Naive thymus-derived CD8-positive, alpha-beta T cell (primary cell): ENCODE data around the gene FBXL17. TPM values are rescaled to one million over a fixed set of nuclear protein-coding genes. Genes with fewer than 3 reads are reported as not detected.
A peak's percentile ranks its signal among the peaks of the same experiment; 100 is the strongest.

Source experiments
- ATAC-seq, 2 donors: fragments of 150-1000 bp; cut with Tn5 transposase in 1 of 2; sonication (Bioruptor Pico), chemical (Tn5 transposase) in 1 of 2; 1 replicate in 1 of 2; 2 replicates in 1 of 2; pipeline ENCODE4 v1.10.0; 2021; ENCODE audit warnings: mild to moderate bottlenecking in 2 of 2, moderate library complexity in 2 of 2
- POLR2A ChIA-PET: fragments of 350-600 bp; sonication (Branson Sonifier 250); formaldehyde crosslinking; loops from one replicate; lab custom pipeline; 2021; ENCODE audit warnings: antibody characterized with exemption; lab: Charles Lee
- DNase-seq, 10 donors: peaks; one replicate each; pipeline versions ENCODE4 v3.0.0 to v3.0.0-alpha.2; 2020 to 2022
- H3K27ac Mint-ChIP-seq, 10 donors: one replicate each; pipeline ENCODE4 v1.8.0; 2020 to 2022; ENCODE audit warnings: mild to moderate bottlenecking in 10 of 10, mixed read lengths in 10 of 10, moderate library complexity in 4 of 10, inconsistent platforms in 1 of 10
- H3K27me3 Mint-ChIP-seq, 5 donors: one replicate each; pipeline ENCODE4 v1.8.0; 2021 to 2022; ENCODE audit warnings: mixed read lengths in 5 of 5
- H3K36me3 Mint-ChIP-seq, 3 donors: one replicate each; pipeline ENCODE4 v1.8.0; 2020 to 2022; ENCODE audit warnings: mixed read lengths in 3 of 3, mild to moderate bottlenecking in 2 of 3, inconsistent platforms in 1 of 3
- H3K4me1 Mint-ChIP-seq, 4 donors: one replicate each; pipeline ENCODE4 v1.8.0; 2021 to 2022; ENCODE audit warnings: mixed read lengths in 4 of 4
- H3K4me3 Mint-ChIP-seq, 10 donors: one replicate each; pipeline ENCODE4 v1.8.0; 2020 to 2022; ENCODE audit warnings: mild to moderate bottlenecking in 10 of 10, mixed read lengths in 10 of 10, moderate library complexity in 6 of 10, inconsistent platforms in 1 of 10
- H3K9me3 Mint-ChIP-seq, 9 donors: one replicate each; pipeline ENCODE4 v1.8.0; 2020 to 2022; ENCODE audit warnings: mixed read lengths in 9 of 9, mild to moderate bottlenecking in 3 of 9, inconsistent platforms in 1 of 9, moderate library complexity in 1 of 9
- polyA plus RNA-seq, 3 donors: library from polyadenylated mRNA; unstranded; fragments of 300-500 nt; fragmentation: Illumina TruSeq; gene quantifications; one replicate each; pipeline ENCODE4 v1.2.3, GENCODE V29; 2021
- total RNA-seq, 8 experiments: library from RNA in 2 of 8; stranded (reverse) in 2 of 8; gene quantifications; one replicate each; pipeline ENCODE4 v1.2.3 and lab custom pipeline; 2021 to 2026

Gene FBXL17
- total and polyA plus RNA-seq, 5 experiments from 2014 or later, result 4.6 to 25.1 (median 5.0) TPM

DNA sequence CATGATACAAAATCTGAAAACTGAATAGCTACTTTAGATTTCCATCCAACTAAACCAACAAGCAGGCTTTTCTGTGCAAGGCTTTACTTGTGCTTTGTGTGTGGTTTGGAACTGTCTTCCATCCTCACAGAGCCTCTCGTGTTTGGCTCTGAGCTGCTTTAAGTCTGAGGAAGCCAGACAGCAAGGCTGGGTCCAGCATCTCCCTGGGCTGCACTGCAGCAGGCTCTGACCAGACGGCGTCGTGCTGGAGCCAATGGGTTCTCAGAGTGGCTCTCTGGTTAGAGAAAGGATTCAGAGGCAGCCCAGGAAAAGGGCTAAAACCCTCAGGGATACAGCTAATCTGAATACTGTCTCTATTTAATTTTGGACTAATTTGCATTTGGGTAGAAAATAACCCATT is 503.2 kb downstream of the FBXL17 start:
- POLR2A ChIA-PET, result no interaction called here
- no peaks in the 10 kb centered on the region for H3K9me3 Mint-ChIP-seq
- DNase-seq, result no peak
- H3K27me3 Mint-ChIP-seq, result no peaks in the 10 kb centered on the region
- no peak overlapping the region for H3K27ac Mint-ChIP-seq
- H3K4me1 Mint-ChIP-seq, result peaks cover 0 to 4% (median 0%) of the 10 kb centered on the region in 4 donors
- no peak overlapping the region for H3K4me3 Mint-ChIP-seq
- no peak for ATAC-seq
- peaks cover 5 to 35% (median 34%) of the 10 kb centered on the region in 3 donors for H3K36me3 Mint-ChIP-seq

DNA sequence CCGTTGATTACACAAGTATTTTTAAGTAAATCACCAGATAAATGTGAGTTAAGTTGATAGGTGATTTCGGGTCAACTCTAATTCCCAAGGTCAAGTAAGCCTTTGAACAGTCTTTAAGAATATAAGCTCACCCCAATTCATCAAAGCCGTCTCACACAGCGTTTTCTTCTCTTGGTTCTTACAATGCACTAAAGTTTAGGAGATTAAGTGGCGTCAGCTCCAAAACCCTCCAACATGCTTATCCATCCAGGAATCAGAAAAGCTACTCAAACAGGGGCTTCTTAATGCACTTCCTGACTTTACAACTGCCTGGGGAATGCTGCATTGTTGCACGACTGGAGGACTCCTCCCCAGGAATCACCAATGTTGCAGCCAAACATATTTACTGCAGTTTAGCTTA is 505.0 kb downstream of the FBXL17 start:
- peaks cover 11 to 33% (median 28%) of the 10 kb centered on the region in 3 donors for H3K36me3 Mint-ChIP-seq
- no peak overlapping the region for H3K4me3 Mint-ChIP-seq
- POLR2A ChIA-PET, result no interaction called here
- H3K27me3 Mint-ChIP-seq, result no peaks in the 10 kb centered on the region
- no peak for ATAC-seq
- DNase-seq, result no peak
- H3K4me1 Mint-ChIP-seq, result peaks cover 0 to 7% (median 0%) of the 10 kb centered on the region in 4 donors
- no peak overlapping the region for H3K27ac Mint-ChIP-seq
- no peaks in the 10 kb centered on the region for H3K9me3 Mint-ChIP-seq

DNA sequence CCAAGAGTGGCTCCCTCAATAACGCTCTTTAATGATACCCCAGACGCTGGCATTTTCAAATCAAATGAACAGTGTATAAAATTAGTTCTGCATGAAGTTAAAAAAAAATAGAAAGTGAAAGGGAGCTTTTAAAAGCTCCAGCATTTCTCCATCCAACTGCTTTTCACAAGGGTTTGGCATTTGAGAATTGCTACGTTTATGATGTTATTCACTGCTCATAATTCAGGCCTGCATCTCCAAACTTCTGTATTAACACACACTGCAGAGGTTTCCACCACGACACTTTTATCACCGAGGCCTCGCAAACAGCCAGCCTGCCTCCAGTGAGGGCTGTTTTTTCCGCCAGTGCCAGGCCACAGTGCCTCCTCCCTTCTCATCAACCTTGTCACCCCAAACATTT is 505.6 kb downstream of the FBXL17 start:
- H3K36me3 Mint-ChIP-seq, result peaks cover 11 to 31% (median 27%) of the 10 kb centered on the region in 3 donors
- H3K4me3 Mint-ChIP-seq, result no peak overlapping the region
- DNase-seq (no peak), ATAC-seq (no peak)
- peaks cover 0 to 7% (median 0%) of the 10 kb centered on the region in 4 donors for H3K4me1 Mint-ChIP-seq
- peak overlapping the region in 1 of 10 donors; percentile 9 for H3K27ac Mint-ChIP-seq
- no peaks in the 10 kb centered on the region for H3K27me3 Mint-ChIP-seq
- POLR2A ChIA-PET, result no interaction called here
- no peaks in the 10 kb centered on the region for H3K9me3 Mint-ChIP-seq

- ATAC-seq (no peak), DNase-seq (no peak)
- Mint-ChIP-seq H3K27ac (peak overlapping the region in 1 of 10 donors; percentile 55), H3K36me3 (peaks cover 11 to 28% (median 23%) of the 10 kb centered on the region in 3 donors), H3K27me3 (no peaks in the 10 kb centered on the region), H3K4me1 (peaks cover 0 to 7% (median 0%) of the 10 kb centered on the region in 4 donors), H3K9me3 (no peaks in the 10 kb centered on the region), H3K4me3 (no peak overlapping the region)
- POLR2A ChIA-PET, result no interaction called here
Observed at GRCh38 chr5:107875833-107876232, 506.1 kb downstream of the FBXL17 start.

- H3K27ac Mint-ChIP-seq, result no peak overlapping the region
- no peak overlapping the region for H3K4me3 Mint-ChIP-seq
- H3K36me3 Mint-ChIP-seq, result peaks cover 11 to 23% (median 16%) of the 10 kb centered on the region in 3 donors
- H3K9me3 Mint-ChIP-seq, result no peaks in the 10 kb centered on the region
- H3K4me1 Mint-ChIP-seq, result peaks cover 0 to 7% (median 0%) of the 10 kb centered on the region in 4 donors
- POLR2A ChIA-PET, result no interaction called here
- no peak for DNase-seq
- ATAC-seq, result no peak
- no peaks in the 10 kb centered on the region for H3K27me3 Mint-ChIP-seq
Observed at GRCh38 chr5:107874795-107875194, 507.1 kb downstream of the FBXL17 start.

DNA sequence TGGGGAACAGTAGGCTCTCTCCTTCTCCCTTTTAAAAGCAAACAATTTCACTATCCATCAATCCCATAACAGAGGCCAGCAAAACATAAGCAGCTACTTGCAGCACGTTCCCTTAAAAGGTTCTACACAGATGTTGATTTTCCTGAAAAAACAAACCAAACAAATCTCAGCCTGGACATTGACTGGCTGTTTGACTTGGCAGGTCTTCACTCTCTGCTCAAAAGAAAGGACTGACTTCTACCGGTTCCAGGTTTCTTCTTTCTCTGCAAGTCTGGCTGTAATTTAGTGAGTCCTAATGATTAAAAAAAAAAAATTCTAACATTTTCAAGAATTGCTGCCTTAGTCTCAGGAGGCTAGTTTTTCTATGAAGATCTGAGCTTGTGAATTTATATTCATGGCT is 508.0 kb downstream of the FBXL17 start:
- DNase-seq (no peak), ATAC-seq (no peak)
- Mint-ChIP-seq H3K36me3 (peaks cover 6 to 20% (median 16%) of the 10 kb centered on the region in 3 donors), H3K27me3 (no peaks in the 10 kb centered on the region), H3K4me3 (no peak overlapping the region), H3K27ac (no peak overlapping the region), H3K9me3 (no peaks in the 10 kb centered on the region), H3K4me1 (peaks cover 0 to 6% (median 0%) of the 10 kb centered on the region in 4 donors)
- POLR2A ChIA-PET, result no interaction called here

DNA sequence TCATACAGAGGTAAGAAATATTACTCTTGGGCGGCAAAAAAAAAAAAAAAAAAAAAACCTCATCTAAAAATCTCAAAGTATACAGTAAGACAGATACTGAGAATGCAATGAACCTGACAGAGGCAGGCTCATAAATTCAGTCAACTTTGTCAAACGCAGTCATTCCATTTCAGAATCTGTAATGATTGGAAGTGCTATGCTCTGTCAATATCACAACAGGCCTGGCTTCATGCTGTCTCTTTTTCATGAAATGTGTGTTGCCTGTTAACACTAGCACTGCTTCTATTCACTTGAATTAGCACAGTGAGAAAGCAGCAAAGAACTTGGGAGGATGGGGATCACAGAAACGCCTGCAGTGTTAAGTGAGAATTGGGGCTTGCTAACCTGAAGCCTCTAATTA is 510.9 kb downstream of the FBXL17 start:
- no peak for DNase-seq
- no peak for ATAC-seq
- POLR2A ChIA-PET, result no interaction called here
- H3K4me3 Mint-ChIP-seq, result no peak overlapping the region
- H3K36me3 Mint-ChIP-seq, result peaks cover 6 to 27% (median 20%) of the 10 kb centered on the region in 3 donors
- H3K27me3 Mint-ChIP-seq, result no peaks in the 10 kb centered on the region
- no peak overlapping the region for H3K27ac Mint-ChIP-seq
- H3K4me1 Mint-ChIP-seq, result peaks cover 0 to 6% (median 0%) of the 10 kb centered on the region in 4 donors
- H3K9me3 Mint-ChIP-seq, result no peaks in the 10 kb centered on the region

DNA sequence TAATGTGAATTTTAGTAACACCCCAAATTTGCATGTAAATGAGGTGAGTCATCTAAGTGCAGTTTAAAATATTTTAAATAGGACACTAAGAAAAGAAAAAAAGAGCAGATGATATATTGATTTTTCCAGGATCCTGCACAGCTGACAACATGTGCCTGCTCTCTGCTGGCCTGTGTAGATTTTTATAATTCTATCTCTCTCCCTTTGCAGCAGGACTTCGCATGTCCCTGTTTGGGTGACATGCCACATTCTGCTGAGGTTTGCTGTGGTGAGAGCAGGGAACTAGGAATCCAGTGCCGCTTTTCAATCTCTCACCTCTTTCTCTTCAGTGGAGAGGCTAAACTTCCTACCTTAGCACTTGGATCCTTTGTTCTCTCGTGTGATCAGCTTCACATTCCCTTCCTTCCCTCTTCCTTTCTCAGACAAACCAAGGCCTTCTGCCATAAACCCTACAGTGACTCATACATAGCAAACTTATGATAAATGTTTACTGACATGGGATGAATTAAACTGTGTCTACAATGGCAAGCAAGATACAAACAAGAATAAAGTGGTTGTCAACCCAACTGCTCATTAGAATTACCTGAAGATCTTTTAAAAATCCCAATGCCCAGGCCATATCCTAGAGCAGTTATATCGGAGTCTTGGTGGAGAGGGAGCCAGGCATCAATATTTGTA is 512.3 kb downstream of the FBXL17 start:
- ATAC-seq, result no peak
- Mint-ChIP-seq H3K27ac (no peak overlapping the region), H3K9me3 (no peaks in the 10 kb centered on the region), H3K36me3 (peaks cover 17 to 34% (median 24%) of the 10 kb centered on the region in 3 donors), H3K4me1 (peaks cover 0 to 4% (median 0%) of the 10 kb centered on the region in 4 donors), H3K4me3 (no peak overlapping the region), H3K27me3 (no peaks in the 10 kb centered on the region)
- POLR2A ChIA-PET, result no interaction called here
- no peak for DNase-seq

GRCh38 chr5:107868650-107869409 is 513.1 kb downstream of the FBXL17 start:
- no peak overlapping the region for H3K27ac Mint-ChIP-seq
- H3K36me3 Mint-ChIP-seq, result peaks cover 19 to 37% (median 26%) of the 10 kb centered on the region in 3 donors
- POLR2A ChIA-PET, result no interaction called here
- H3K27me3 Mint-ChIP-seq, result no peaks in the 10 kb centered on the region
- peaks cover 0 to 4% (median 0%) of the 10 kb centered on the region in 4 donors for H3K4me1 Mint-ChIP-seq
- H3K4me3 Mint-ChIP-seq, result no peak overlapping the region
- DNase-seq (no peak), ATAC-seq (no peak)
- H3K9me3 Mint-ChIP-seq, result no peaks in the 10 kb centered on the region

GRCh38 chr5:107867266-107867665 is 514.6 kb downstream of the FBXL17 start:
- DNase-seq, result no peak
- no peak overlapping the region for H3K27ac Mint-ChIP-seq
- H3K4me3 Mint-ChIP-seq, result no peak overlapping the region
- peaks cover 14 to 42% (median 26%) of the 10 kb centered on the region in 3 donors for H3K36me3 Mint-ChIP-seq
- ATAC-seq, result no peak
- no peaks in the 10 kb centered on the region for H3K27me3 Mint-ChIP-seq
- H3K9me3 Mint-ChIP-seq, result no peaks in the 10 kb centered on the region
- POLR2A ChIA-PET, result no interaction called here
- no peaks in the 10 kb centered on the region for H3K4me1 Mint-ChIP-seq

GRCh38 chr5:107864793-107865192 is 517.1 kb downstream of the FBXL17 start:
- ATAC-seq (no peak), DNase-seq (no peak)
- H3K27ac Mint-ChIP-seq, result no peak overlapping the region
- peaks cover 13 to 53% (median 30%) of the 10 kb centered on the region in 3 donors for H3K36me3 Mint-ChIP-seq
- H3K9me3 Mint-ChIP-seq, result no peaks in the 10 kb centered on the region
- no peaks in the 10 kb centered on the region for H3K27me3 Mint-ChIP-seq
- H3K4me1 Mint-ChIP-seq, result no peaks in the 10 kb centered on the region
- H3K4me3 Mint-ChIP-seq, result no peak overlapping the region
- POLR2A ChIA-PET, result no interaction called here

GRCh38 chr5:107863125-107863524 is 518.8 kb downstream of the FBXL17 start:
- POLR2A ChIA-PET, result no interaction called here
- no peaks in the 10 kb centered on the region for H3K4me1 Mint-ChIP-seq
- no peak overlapping the region for H3K27ac Mint-ChIP-seq
- no peak overlapping the region for H3K4me3 Mint-ChIP-seq
- peaks cover 13 to 37% (median 25%) of the 10 kb centered on the region in 3 donors for H3K36me3 Mint-ChIP-seq
- DNase-seq, result no peak
- no peaks in the 10 kb centered on the region for H3K9me3 Mint-ChIP-seq
- no peak for ATAC-seq
- no peaks in the 10 kb centered on the region for H3K27me3 Mint-ChIP-seq

- H3K36me3 Mint-ChIP-seq, result peaks cover 13 to 32% (median 21%) of the 10 kb centered on the region in 3 donors
- H3K4me1 Mint-ChIP-seq, result no peaks in the 10 kb centered on the region
- no peak overlapping the region for H3K4me3 Mint-ChIP-seq
- DNase-seq (no peak), ATAC-seq (no peak)
- H3K27me3 Mint-ChIP-seq, result no peaks in the 10 kb centered on the region
- no peaks in the 10 kb centered on the region for H3K9me3 Mint-ChIP-seq
- no peak overlapping the region for H3K27ac Mint-ChIP-seq
- POLR2A ChIA-PET, result no interaction called here
Observed at GRCh38 chr5:107861565-107861964, 520.3 kb downstream of the FBXL17 start.
